ENCODE measurements around the gene NRXN3. TPM values are rescaled to one million over a fixed set of nuclear protein-coding genes. Genes with fewer than 3 reads are reported as not detected.
"Not testable (repeated sequence)": the region's sequence is repeated elsewhere in the genome, so short reads cannot be mapped to it uniquely, and the experiment has no call there.

Gene NRXN3
- total RNA-seq, 1 donor from 2014 or later = 35.6 TPM

- DNase-seq = no peak
Measured at GRCh38 chr14:79749065-79749464, 1578.9 kb downstream of the NRXN3 start.

- DNase-seq = no peak
Measured at GRCh38 chr14:79758985-79759384, 1588.8 kb downstream of the NRXN3 start.

- no peak for DNase-seq
Measured at GRCh38 chr14:79764323-79764722, 1594.2 kb downstream of the NRXN3 start.

- no peak for DNase-seq
Measured at GRCh38 chr14:79766511-79766910, 1596.3 kb downstream of the NRXN3 start.

- DNase-seq = no peak
Measured at GRCh38 chr14:79767251-79767650, 1597.1 kb downstream of the NRXN3 start.

- DNase-seq = not testable (repeated sequence)
Measured at GRCh38 chr14:79767721-79768120, 1597.5 kb downstream of the NRXN3 start.

- no peak for DNase-seq
Measured at GRCh38 chr14:79781882-79782281, 1611.7 kb downstream of the NRXN3 start.

- DNase-seq = no peak
Measured at GRCh38 chr14:79783041-79783440, 1612.9 kb downstream of the NRXN3 start.

- DNase-seq = no peak
Measured at GRCh38 chr14:79786522-79786921, 1616.3 kb downstream of the NRXN3 start.

- no peak for DNase-seq
Measured at GRCh38 chr14:79788346-79788745, 1618.2 kb downstream of the NRXN3 start.

- no peak for DNase-seq
Measured at GRCh38 chr14:79791055-79791732, 1621.0 kb downstream of the NRXN3 start.

- no peak for DNase-seq
Measured at GRCh38 chr14:79802093-79802492, 1631.9 kb downstream of the NRXN3 start.

GRCh38 chr14:79805636-79806035 lies 1635.5 kb downstream of the NRXN3 start:
- no peak for DNase-seq

- no peak for DNase-seq
Measured at GRCh38 chr14:79809849-79810612, 1639.9 kb downstream of the NRXN3 start.

GRCh38 chr14:79820866-79821535 lies 1650.8 kb downstream of the NRXN3 start:
- DNase-seq = no peak

- DNase-seq = no peak
Measured at GRCh38 chr14:79822034-79822433, 1651.9 kb downstream of the NRXN3 start.

- DNase-seq = no peak
Measured at GRCh38 chr14:79825046-79825521, 1654.9 kb downstream of the NRXN3 start.

GRCh38 chr14:79826362-79826761 lies 1656.2 kb downstream of the NRXN3 start:
- DNase-seq = no peak

GRCh38 chr14:79829405-79830166 lies 1659.4 kb downstream of the NRXN3 start:
- DNase-seq = no peak

- DNase-seq = no peak
Measured at GRCh38 chr14:79831195-79831892, 1661.2 kb downstream of the NRXN3 start.

GRCh38 chr14:79833781-79834180 lies 1663.6 kb downstream of the NRXN3 start:
- no peak for DNase-seq

- DNase-seq = no peak
Measured at GRCh38 chr14:79834868-79835267, 1664.7 kb downstream of the NRXN3 start.
